K562 (cell line): Measurements from ENCODE around the gene MYL3. TPM values are rescaled to one million over a fixed set of nuclear protein-coding genes. Genes with fewer than 3 reads are reported as not detected.

Source experiments
- CBFA2T2 ChIP-seq: fragments of 450-650 bp; conservative IDR thresholded peaks from 2 replicates; pipeline ENCODE4 v1.6.1; 2017; ENCODE audit warnings: mild to moderate bottlenecking
- CREB1 ChIP-seq, 2 experiments: sonication (generic) in 1 of 2; formaldehyde crosslinking in 1 of 2; IDR thresholded peaks; 2 replicates each; pipeline versions ENCODE4 v1.6.1 to v1.8.0; 2012 to 2022; ENCODE audit warnings: inconsistent platforms in 1 of 2, mild to moderate bottlenecking in 1 of 2, missing genetic modification reagents in 1 of 2, moderate library complexity in 1 of 2
- E2F1 ChIP-seq: sonication (generic); formaldehyde crosslinking; IDR thresholded peaks from 2 replicates; pipeline ENCODE4 v1.8.1; 2023; ENCODE audit warnings: mild to moderate bottlenecking, missing genetic modification reagents, moderate library complexity
- HNRNPUL1 ChIP-seq: fragments of 200-400 bp; formaldehyde crosslinking; IDR thresholded peaks from 2 replicates; pipeline ENCODE4 v1.6.1; 2017; ENCODE audit warnings: low read length
- JUN ChIP-seq, 2 experiments: sonication (generic) in 1 of 2; formaldehyde crosslinking in 1 of 2; IDR thresholded peaks; 2 replicates each; pipeline versions ENCODE4 v1.6.1 to v1.8.0; 2012 to 2022; ENCODE audit warnings: borderline replicate concordance in 2 of 2, mild to moderate bottlenecking in 2 of 2, improper control_type of control experiment in 1 of 2, low read depth in 1 of 2, low read length in 1 of 2, missing genetic modification reagents in 1 of 2
- KDM5B ChIP-seq: fragments of 200-600 bp; sonication (generic); IDR thresholded peaks from 2 replicates; pipeline ENCODE4 v1.6.1; 2012; ENCODE audit warnings: low read depth, mild to moderate bottlenecking, moderate library complexity, low read length, control low read depth, inconsistent platforms; ENCODE audit not compliant: insufficient replicate concordance
- L3MBTL2 ChIP-seq: fragments of 450-650 bp; IDR thresholded peaks from 2 replicates; pipeline ENCODE4 v1.6.1; 2016; ENCODE audit warnings: mild to moderate bottlenecking, moderate library complexity
- MXD1 ChIP-seq: fragments of 250-450 bp; sonication (Bioruptor Pico); IDR thresholded peaks from 2 replicates; pipeline ENCODE4 v1.8.0; 2021; ENCODE audit warnings: borderline replicate concordance, mild to moderate bottlenecking, moderate library complexity; ENCODE audit not compliant: poor library complexity, severe bottlenecking
- MYNN ChIP-seq, 2 experiments: sonication (generic); formaldehyde crosslinking in 1 of 2; IDR thresholded peaks; 2 replicates each; pipeline versions ENCODE4 v1.5.0 to v1.6.1; 2016 to 2020; ENCODE audit warnings: antibody characterized with exemption in 1 of 2, missing genetic modification reagents in 1 of 2
- NR4A1 ChIP-seq, 2 experiments: fragments of 250-450 bp in 1 of 2; fragments of 450-650 bp in 1 of 2; sonication (Bioruptor Pico) in 1 of 2; IDR thresholded peaks; 2 replicates each; pipeline versions ENCODE4 v1.4.0 to v1.6.1; 2016 to 2020; ENCODE audit warnings: mild to moderate bottlenecking in 2 of 2, missing compliant biosample characterization in 1 of 2, missing genetic modification characterization in 1 of 2, moderate library complexity in 1 of 2
- RAD21 ChIP-seq, 2 experiments: fragments of 250-450 bp in 1 of 2; fragments of 450-650 bp in 1 of 2; sonication (Bioruptor Pico) in 1 of 2; formaldehyde crosslinking in 1 of 2; IDR thresholded peaks in 1 of 2; conservative IDR thresholded peaks in 1 of 2; 2 replicates each; pipeline versions ENCODE4 v1.4.0 to v1.8.0; 2020 to 2022; ENCODE audit warnings: mild to moderate bottlenecking in 2 of 2, moderate library complexity in 1 of 2
- RBM14 ChIP-seq: fragments of 200-400 bp; formaldehyde crosslinking; IDR thresholded peaks from 2 replicates; pipeline ENCODE4 v1.6.1; 2018; ENCODE audit warnings: low read depth, mild to moderate bottlenecking, low read length, moderate library complexity, borderline replicate concordance; ENCODE audit not compliant: insufficient read depth
- RUNX1 ChIP-seq: sonication (generic); IDR thresholded peaks from 2 replicates; pipeline ENCODE4 v1.6.1; 2016; ENCODE audit warnings: antibody characterized with exemption, low read depth
- SAFB2 ChIP-seq: fragments of 200-400 bp; formaldehyde crosslinking; IDR thresholded peaks from 2 replicates; pipeline ENCODE4 v1.6.1; 2018; ENCODE audit warnings: borderline replicate concordance, low read length, low read depth, moderate library complexity; ENCODE audit not compliant: severe bottlenecking
- SP1 ChIP-seq: sonication (generic); formaldehyde crosslinking; IDR thresholded peaks from 2 replicates; pipeline ENCODE4 v1.8.1; 2022; ENCODE audit warnings: mild to moderate bottlenecking, missing genetic modification reagents
- ZFP36 ChIP-seq: fragments of 150-350 bp; IDR thresholded peaks from 2 replicates; pipeline ENCODE4 v1.6.1; 2018; ENCODE audit warnings: low read length, low read depth; ENCODE audit not compliant: partially characterized antibody
- ZNF184 ChIP-seq: sonication (generic); formaldehyde crosslinking; IDR thresholded peaks from 2 replicates; pipeline ENCODE4 v1.5.0; 2020; ENCODE audit warnings: missing genetic modification reagents
- ZNF282 ChIP-seq: sonication (generic); formaldehyde crosslinking; IDR thresholded peaks from 2 replicates; pipeline ENCODE4 v1.8.1; 2023; ENCODE audit warnings: missing genetic modification reagents
- ZNF511 ChIP-seq: sonication (generic); formaldehyde crosslinking; IDR thresholded peaks from 2 replicates; pipeline ENCODE4 v1.8.0; 2022; ENCODE audit warnings: mild to moderate bottlenecking, missing genetic modification reagents
- ZNF518B ChIP-seq: fragments of 250-450 bp; sonication (Bioruptor Pico); IDR thresholded peaks from 2 replicates; pipeline ENCODE4 v1.5.0; 2021; ENCODE audit warnings: mild to moderate bottlenecking, moderate library complexity
- polyA plus RNA-seq, 8 experiments: library from polyadenylated mRNA; depleted of rRNA in 4 of 8; stranded (reverse) in 5 of 8; unstranded in 3 of 8; fragments of >200 nt; fragmentation: Nextera tagmentation in 2 of 8; fragmentation: Illumina TruSeq in 1 of 8; extraction: Ambion mirVana in 2 of 8; extraction: Trizol in 1 of 8; gene quantifications; 2 replicates each; pipeline versions ENCODE4 v1.2.1 to v1.2.3, GENCODE V29; 2011 to 2014; ENCODE audit warnings: inconsistent platforms in 1 of 8, missing spikeins in 1 of 8
- total RNA-seq, 7 experiments: library from RNA; depleted of rRNA in 6 of 7; stranded (reverse); fragments of >200 nt in 6 of 7; fragmentation: Illumina TruSeq in 2 of 7; extraction: Trizol in 2 of 7; gene quantifications; 2 replicates each; pipeline versions ENCODE4 v1.2.1 to v1.2.3, GENCODE V29; 2011 to 2021; ENCODE audit warnings: low replicate concordance in 1 of 7

The MYL3 gene
- total and polyA plus RNA-seq, 9 of the 15 experiments (the other 6 are each of a cell fraction or from before 2014, with no cell fraction given) = 0.14 to 0.45 TPM; not detected in 7

- TF ChIP-seq MXD1 (CRISPR knock-in tag) (no peak), ZNF184 (CRISPR knock-in tag) (no peak), MYNN (IDR thresholded peaks at IDR 0.05) (0 out of 2 replicates have a peak, but pooled peaks have one; percentile 46), MYNN (CRISPR knock-in tag; IDR thresholded peaks at IDR 0.05) (no peak), JUN (IDR thresholded peaks at IDR 0.05; ENCODE audit: borderline replicate concordance, low read depth, low read length) (no peak; the same call in 1 of the 2 replicates), JUN (CRISPR knock-in tag; IDR thresholded peaks at IDR 0.05; ENCODE audit: borderline replicate concordance) (no peak), CREB1 (IDR thresholded peaks at IDR 0.05) (no peak), CREB1 (CRISPR knock-in tag; IDR thresholded peaks at IDR 0.05) (peak; percentile 47; the same call in 1 of the 2 replicates), E2F1 (CRISPR knock-in tag) (no peak), RAD21 (CRISPR knock-in tag; conservative IDR thresholded peaks at IDR 0.05 in 1 of 2, IDR thresholded peaks at IDR 0.05 in 1 of 2) (peak; percentile 90 to 95), RUNX1 (no peak), SP1 (CRISPR knock-in tag) (peak; percentile 56; the same call in 1 of the 2 replicates), SAFB2 (no peak), NR4A1 (CRISPR knock-in tag; IDR thresholded peaks at IDR 0.05) (no peak), NR4A1 (tag; IDR thresholded peaks at IDR 0.05) (no peak), RBM14 (no peak), ZFP36 (peak; percentile 14), L3MBTL2 (peak; percentile 72; the same call in 1 of the 2 replicates), ZNF282 (CRISPR knock-in tag) (no peak), ZNF518B (CRISPR knock-in tag) (no peak), KDM5B (no peak), ZNF511 (no peak), HNRNPUL1 (peak; percentile 57; the same call in 1 of the 2 replicates), CBFA2T2 (peak; percentile 26; the same call in 1 of the 2 replicates)
These were observed 46.4 kb upstream of the MYL3 start (continued) for GRCh38 chr3:46909535-46910161.
